RKO (cell line): ENCODE data around the gene ZNF14.
A peak's percentile ranks its signal among the peaks of the same experiment; 100 is the strongest.
"Not testable (repeated sequence)": the region's sequence is repeated elsewhere in the genome, so short reads cannot be mapped to it uniquely, and the experiment has no call there.

Experiments used
- DNase-seq: peaks from one replicate; pipeline ENCODE4 v3.0.0-alpha.2; 2016; ENCODE audit warnings: low spot score

Gene ZNF14

DNA sequence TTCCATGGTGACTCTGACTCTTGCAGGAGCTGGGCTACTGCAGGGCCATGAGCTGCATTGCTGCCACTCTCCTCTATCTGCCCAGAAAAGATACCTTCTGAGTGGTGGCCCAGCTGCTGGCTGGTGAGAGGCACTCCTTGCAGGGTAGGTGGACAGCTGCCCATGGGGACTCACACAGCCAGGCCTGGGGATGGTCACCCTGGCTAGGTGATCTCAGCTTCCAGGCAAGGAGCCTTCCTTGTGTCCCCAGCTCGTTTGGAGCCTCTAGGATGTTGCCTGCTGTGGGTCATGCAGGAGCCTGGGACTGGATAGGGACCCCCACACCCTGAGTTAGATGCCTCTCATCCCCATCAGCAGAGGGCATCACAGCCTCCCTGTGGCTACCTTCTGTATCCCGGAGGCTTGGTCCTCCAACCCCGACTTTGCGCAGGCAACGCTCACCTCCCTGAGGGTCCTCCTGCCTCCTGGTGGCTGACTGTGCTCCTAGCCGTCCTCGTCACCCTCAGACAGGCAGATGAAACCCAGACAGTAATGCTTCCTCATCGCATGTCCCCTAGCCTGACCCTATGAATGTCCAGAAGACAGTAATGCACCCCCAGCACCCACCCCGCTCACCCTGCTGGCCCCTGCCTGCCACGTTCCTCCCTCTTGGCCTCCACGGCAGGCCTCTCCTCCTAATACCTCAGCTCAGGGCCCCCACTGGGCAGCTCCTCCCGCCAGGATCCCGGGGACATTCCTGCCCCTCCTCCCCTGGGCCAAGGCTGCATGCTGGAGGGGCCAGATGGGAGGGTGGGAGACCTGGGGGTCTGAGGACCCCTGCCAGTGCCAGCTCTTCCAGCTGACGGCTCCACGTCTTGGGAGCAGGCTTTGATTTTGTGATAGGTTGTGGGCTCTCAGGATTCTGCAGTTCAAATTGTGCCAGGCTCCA, 13.6 kb upstream of the ZNF14 start:
- DNase-seq, result no peak

DNA sequence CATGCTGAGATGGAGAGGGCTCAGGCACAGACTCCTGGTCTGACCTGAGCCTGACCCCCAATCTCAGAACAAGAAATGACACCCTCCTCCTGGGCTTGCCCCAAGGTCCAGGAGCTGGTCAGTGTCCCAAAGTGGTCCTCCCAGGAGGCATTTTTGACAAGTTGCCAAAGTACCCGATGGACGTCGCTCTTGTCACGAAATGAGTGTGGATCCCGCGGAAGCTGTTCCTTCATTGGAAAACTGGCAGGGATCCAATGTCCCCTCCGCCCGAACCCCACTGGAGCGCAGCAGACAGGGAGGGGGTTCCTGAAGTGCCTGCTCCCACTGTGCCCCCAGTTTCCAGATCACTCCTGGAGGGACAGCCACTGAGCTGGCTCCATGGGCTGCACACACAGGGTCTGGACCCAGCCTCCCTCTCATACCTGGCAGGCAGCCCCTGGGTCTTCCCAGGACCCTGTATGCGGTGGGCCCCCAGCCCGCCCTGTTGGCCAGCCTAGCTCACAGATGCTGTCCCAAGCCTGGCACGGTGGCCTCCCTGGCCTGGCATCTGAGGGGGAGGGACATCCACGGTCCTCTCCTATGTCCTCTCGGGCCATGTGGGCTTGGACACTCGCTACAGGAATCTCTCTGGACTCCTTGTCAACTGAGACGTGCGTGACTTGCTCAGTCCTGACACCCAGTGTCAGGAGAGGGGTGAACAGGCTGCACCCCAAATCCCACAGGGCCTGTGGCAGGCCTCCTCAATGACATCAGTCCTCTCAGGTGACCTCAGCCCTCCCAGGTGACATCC, 12.8 kb upstream of the ZNF14 start:
- DNase-seq, result peak; percentile 27

DNA sequence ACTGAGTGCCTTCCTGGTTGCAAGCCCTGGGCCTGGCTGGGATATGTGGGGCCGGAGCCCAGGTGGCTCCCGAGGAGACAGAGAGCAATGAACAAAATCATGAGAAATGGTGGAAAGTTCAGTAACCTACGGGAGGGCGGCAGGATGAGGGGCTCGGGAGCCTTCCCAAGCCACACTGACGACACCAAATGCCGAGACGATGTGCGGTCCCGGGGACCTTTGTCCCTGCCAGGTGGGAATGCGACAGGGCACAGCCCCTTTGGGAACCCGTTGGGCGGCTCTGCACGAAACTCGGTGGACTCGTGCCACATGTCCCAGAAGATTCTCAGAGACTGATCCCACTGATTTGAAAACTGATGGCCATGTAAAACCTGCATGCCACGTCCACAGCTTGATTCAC, 11.7 kb upstream of the ZNF14 start:
- DNase-seq, result no peak

DNA sequence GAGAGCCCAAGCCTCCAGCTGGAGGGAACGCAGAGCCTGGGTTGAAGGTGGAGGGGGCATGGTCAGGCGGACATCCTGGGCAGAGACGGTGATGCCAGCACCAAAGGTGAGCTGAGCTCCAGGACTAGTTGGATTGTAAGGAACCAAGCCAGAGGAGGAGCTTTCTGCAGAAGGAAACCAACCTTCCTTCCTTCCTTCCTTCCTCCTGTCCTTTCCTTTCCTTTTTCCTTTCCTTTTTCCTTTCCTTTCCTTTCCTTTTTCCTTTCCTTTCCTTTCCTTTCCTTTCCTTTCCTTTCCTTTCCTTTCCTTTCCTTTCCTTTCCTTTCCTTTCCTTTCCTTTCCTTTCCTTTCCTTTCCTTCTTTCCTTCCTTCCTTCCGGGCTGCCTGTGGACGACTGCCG, 11.0 kb upstream of the ZNF14 start:
- DNase-seq, result not testable (repeated sequence)

DNA sequence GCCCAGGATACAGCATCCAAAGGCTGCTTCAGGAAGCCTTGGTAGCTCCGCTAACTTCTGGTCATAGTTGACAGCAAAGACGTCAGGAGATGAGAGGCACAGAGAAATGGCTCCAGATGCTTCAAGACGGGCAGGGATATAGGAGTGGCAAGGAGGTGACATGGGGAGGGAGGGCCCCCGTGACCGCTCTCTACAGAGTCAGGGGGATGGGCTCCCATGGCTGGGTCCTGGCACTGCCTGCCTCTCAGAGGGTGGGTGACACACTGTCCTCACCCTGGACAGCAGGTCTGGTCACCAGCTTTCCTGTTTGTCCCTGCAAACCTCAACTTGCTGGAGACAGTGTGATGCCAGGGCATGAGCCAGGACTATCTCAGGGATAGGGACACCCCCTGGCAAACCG, 10.3 kb upstream of the ZNF14 start:
- DNase-seq, result no peak

DNA sequence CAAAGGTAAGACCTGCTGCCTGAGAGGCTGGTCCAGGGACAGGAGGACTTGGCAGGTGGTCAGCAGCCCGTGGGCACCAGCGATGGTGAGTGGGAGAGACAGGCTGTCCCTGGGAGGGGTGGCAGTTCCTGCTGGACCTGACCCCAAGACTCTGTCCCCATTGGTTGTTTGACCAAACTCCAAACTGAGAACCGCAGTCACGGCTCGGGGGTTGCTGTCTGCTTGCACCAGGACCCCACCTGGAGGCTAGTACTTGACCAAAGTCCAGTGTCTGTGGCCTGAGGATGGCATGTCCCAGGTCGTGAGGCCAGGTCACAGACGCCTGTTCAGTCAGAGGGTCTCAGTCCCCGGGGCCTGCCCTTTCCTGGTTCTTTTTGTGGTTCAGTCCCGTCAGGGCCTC, 9.9 kb upstream of the ZNF14 start:
- no peak for DNase-seq

DNA sequence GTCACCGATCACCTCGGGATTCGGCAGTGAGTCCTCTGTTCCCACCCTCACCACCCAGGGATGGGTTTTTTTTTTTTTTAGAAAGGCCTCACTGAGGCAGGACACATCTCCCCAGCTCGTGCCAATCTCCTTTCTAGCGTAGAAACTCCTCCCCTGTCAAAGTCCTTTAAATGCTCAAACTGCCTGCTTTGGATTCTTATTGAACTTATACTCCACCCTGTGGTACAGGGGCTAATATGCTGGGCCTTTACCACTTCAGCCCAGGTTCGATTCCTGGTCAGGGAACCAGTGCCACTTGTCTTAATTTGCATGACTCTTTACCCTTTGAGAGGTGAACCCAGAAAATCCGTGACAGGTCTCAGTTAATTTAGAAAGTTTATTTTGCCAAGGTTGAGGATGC, 8.3 kb upstream of the ZNF14 start:
- DNase-seq, result no peak

DNA sequence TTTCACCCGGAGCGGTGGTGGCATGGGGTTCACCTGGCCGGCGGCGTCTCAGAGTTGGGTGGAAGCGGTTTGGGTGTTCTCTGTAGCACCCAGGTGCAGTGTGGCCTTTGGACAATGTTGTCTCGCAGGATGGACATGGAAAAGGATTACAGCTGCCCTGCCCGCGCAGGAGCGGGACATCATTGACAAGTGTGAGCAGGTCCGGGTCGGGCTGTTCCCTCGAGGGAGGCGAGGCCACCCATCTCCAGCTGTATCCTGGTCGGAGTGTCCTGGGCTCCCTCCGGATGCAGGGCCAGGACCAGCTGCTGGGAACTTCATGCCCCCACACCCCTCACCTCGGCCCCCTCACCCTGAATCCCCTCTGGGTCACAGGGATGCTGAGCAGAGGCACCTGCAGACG, 7.8 kb upstream of the ZNF14 start:
- no peak for DNase-seq

DNA sequence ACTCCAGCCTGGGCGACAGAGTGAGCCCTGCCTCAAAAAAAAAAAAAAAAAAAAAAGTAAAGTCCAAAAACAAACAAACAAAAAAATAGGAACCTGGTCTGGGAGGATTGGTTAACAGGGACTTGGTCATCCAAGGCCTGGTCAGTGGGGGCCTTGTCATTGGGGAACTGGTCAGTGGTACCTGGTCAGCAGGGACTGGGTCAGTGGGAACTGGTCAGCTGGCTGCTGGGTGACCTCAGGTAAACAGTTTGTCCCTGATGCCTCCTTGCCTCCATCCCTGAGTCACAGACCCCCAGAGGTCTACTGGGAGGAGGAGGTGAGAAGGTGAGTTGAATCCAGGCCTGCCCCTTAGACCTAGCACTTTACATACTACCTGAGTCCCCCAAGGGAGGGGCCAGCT, 5.7 kb upstream of the ZNF14 start:
- no peak for DNase-seq

DNA sequence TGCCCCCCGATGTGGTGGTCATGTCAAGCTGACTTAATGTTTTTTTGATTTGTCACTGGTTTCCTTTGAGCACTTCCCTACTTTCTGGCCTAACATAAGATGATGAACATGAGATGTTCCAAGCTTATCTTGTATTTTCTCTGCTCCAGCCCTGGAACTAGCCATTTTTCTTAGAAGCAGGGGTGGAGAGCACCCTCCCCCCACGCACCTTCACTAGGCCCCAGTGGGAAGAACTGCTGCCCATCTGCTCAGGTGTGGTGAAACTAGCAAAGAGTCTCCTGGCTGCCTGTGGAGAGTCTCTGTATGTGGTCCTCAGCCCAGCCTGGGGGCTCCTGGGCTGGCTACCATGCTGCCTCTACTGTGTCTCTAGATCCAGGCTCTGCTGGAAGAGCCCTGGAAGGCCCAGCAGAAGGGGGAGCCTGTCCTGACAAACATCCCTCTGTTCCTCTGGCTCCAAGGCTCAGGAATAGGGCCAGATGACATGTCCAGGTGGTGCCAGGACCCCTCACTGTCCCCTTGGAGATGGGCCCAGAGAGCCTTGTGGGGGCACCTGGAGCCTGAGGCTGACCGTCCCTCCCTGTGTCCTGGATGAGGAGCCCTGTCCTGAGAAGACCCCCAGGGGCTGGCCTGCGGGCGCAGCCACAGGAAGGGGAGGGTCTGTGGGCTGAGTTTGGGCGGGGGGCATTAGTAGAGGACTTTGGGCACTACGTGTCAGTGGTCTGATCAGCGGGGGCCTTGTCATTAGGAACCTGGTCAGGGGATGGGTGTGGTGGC, 4.8 kb upstream of the ZNF14 start:
- DNase-seq, result no peak

DNA sequence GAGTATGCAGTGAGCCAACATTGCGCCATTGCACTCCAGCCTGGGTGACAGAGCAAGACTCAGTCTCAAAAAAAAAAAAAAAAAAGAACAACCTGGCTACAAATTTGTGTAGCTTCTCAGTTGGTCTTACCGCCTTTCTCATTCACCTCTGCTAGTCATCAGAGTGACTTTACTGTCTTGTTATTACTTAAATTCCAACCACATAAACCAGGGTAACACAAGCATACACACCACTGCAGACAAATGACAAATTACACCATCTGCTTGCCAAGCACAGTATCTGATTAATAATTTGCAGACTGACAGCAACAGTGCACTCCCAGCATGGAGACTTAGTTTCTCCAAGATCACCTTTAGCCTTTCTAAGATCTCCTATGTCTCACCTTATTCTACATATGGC, 11.0 kb downstream of the ZNF14 start:
- DNase-seq, result no peak

DNA sequence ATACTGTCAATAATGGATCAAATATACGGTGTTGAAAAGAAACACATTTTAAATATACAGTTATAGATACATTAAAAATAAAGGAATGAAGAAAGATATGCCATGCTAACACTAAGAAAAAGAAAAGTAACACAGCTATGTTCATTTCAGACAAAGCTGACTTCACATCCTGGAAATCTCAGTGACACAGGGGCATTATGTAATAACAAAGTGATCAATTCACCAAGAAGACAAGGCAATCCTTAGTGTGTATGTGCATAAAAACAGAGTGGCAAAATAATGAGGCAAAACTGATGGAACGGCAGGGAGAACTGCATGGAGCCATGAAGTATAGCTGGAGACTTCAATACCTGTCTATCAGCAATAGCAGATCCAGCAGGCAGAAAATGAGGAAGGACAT, 13.1 kb downstream of the ZNF14 start:
- no peak for DNase-seq

DNA sequence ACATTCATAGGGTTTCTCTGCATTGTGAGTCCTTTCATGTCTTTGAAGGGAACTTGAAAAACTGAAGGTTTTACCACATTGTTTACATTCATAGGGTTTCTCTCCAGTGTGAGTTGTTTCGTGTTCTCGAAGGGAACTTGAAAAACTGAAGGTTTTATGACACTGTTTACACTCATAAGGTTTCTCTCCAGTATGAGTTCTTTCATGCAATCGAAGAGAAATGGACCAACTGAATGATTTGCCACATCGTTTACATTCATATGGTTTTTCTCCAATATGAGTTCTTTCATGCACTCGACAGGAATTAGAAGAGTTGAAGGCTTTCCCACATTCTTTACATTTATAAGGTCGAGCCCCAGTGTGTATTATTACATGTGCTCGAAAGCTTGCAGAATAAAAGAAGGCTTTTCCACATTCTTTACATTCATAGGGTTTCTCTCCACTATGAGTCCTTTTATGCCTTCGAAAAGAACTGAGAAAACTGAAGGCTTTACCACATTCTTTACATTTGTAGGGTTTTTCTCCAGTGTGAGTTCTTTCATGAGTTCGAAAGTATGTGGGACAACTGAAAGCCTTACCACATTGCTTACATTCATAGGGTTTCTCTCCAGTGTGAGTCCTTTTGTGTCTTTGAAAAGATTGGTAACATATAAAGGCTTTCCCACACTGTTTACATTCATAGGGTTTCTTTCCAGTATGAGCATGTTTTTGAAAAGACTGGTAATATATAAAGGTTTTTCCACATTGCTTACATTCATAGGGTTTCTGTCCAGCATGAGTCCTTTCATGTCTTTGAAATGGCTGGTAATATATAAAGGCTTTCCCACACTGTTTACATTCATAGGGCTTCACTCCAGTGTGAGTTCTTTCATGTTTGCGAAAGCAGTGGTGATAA, 20.7 kb downstream of the ZNF14 start:
- no peak for DNase-seq

DNA sequence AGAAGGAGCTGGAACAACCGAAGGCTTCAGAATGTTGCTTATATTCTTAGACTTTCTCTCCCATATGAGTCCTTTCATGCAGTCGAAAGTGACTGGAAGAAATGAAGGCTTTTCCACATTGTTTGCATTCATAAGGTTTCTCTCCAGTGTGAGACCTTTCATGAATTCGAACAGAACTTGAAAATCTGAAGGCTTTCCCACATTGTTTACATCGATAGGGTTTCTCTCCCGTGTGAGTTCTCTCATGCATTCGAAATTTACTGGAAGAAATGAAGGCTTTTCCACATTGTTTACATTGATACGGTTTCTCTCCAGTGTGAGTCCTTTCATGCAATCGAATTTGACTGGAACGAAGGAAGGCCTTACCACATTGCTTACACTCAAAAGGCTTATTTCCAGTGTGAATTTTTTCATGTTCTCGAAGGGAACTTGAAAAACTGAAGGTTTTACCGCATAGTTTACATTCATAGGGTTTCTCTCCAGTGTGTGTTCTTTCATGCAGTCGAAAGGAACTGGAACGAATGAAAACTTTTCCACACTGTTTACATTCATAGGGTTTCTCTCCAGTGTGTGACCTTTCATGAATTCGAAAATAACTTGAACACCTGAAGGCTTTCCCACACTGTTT, 21.5 kb downstream of the ZNF14 start:
- no peak for DNase-seq

DNA sequence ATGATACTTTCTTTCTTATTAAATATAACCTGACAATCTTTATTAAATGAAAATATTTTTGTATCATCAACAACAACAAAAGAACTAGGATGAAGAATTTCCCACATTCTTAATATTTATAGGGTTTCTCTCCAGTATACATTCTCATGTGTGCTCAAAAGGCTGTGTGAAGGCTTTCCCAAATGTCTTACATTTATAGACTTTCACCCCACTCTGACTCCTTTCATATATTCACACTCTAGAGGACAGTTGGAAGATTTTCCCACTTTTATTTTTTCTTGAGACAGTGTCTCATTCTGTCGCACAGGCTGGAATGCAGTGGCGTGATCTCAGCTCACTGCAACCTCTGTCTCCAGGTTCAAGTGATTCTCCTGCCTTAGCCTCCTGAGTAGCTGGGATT, 22.4 kb downstream of the ZNF14 start:
- no peak for DNase-seq

DNA sequence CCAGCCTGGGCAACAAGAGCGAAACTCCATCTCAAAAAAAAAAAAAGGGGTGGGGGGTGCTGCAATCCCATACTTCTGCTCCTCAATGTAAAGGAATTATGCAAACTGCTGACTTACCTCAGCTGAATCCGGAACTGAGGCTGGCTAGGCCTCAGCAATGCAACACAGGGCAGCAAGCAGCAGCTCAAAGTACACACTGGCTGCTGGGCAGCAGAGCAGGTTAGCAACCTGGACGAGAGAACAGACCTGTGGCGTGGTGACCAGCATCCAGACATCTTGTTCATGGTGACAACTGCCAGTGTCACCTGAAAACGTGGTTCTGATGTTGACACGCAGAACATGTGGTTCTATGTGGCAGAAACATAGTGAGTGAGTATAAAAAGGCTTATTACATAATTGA, 28.1 kb downstream of the ZNF14 start:
- no peak for DNase-seq

DNA sequence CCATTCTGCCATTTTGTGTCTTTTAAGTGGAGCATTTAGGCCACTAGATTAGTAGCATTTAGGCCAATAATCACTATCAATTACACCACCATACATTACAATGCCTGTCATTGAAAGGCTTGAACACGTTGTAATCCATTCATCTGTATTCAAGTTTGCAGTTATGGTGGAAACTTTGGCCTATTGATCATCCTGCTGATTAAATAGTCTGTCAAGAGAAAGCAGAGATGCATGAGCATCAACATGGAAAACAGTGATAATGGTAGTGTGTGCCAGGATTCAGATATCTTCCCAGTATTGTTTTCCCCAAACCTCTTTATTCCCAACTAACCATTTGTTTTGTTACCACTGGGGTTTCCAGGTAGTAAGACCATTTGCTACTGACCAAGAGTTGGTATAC, 32.4 kb downstream of the ZNF14 start:
- not testable (repeated sequence) for DNase-seq

DNA sequence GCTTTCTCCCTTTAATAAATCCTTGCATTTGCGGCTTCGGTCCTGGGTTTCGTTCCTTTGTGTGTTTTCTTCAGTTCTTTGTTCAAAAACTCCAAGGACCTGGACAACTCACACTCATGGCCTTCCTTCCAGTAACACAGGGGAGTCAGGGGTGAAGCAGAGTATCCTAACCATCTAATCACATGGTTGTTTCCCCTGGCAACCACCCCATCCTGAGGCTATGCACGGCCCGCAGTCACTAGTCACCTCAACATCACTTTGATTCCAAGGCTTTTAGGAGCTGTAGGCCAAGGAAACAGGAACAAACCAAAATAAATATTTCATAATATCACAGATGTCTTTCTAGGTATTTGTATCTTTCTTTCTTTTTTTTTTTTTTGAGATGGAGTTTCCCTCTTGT, 35.3 kb downstream of the ZNF14 start:
- no peak for DNase-seq

DNA sequence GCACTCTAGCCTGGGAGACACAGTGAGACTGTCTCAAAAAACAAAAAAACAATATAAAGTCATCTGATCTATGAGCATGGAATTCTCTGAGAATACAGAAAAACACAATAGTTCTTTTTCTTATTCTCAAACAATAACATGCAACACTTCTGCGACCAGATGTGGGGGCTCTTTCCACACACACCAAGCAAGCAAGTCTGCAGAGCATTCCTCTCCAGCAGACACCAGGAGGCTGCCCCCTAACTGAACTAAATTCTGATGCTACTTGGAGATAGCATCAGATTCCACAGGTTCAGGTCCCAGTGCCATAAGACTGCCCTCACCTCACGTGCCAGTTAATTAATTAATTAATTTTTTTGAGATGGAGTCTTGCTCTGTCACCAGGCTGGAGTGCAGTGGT, 36.5 kb downstream of the ZNF14 start:
- no peak for DNase-seq

DNA sequence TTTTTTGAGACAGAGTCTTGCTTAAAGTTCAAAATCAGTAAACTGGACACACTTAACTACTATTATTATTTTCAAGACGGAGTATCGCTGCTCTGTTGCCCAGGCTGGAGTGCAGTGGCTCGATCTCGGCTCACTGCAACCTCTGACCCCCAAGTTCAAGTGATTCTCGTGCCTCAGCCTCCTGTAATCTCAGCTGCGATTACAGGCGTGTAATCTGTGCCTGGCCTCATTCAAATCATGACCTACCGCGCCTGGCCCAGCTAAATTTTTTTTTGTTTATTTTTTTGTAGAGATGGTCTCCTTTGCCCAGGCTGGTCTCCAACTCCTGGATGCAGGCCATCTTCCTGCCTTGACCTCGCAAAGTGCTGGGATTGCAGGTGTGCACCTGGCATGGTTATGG, 41.2 kb downstream of the ZNF14 start:
- DNase-seq, result no peak

DNA sequence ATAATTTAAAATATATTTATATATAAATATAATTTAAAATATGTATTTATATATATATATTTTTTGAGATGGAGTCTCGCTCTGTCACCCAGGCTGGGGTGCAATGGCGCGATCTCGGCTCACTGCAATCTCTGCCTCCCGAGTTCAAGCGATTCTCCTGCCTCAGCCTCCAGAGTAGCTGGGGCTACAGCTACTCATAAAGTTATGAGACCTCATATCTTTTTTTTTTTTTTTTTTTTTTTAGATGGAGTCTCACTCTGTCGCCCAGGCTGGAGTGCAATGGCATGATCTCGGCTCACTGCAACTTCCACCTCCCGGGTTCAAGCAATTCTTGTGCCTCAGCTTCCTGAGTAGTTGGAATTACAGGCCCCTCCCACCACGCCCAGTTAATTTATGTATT, 43.9 kb downstream of the ZNF14 start:
- DNase-seq, result not testable (repeated sequence)
